ENCODE measurements around the gene PLEKHD1. TPM values are rescaled to one million over a fixed set of nuclear protein-coding genes. Genes with fewer than 3 reads are reported as not detected.
A peak's percentile ranks its signal among the peaks of the same experiment; 100 is the strongest.

The PLEKHD1 gene
- total and polyA plus RNA-seq, 2 of the 8 experiments (the other 6 are each of a cell fraction or from before 2014, with no cell fraction given), result 0.24 to 0.48 TPM

DNA sequence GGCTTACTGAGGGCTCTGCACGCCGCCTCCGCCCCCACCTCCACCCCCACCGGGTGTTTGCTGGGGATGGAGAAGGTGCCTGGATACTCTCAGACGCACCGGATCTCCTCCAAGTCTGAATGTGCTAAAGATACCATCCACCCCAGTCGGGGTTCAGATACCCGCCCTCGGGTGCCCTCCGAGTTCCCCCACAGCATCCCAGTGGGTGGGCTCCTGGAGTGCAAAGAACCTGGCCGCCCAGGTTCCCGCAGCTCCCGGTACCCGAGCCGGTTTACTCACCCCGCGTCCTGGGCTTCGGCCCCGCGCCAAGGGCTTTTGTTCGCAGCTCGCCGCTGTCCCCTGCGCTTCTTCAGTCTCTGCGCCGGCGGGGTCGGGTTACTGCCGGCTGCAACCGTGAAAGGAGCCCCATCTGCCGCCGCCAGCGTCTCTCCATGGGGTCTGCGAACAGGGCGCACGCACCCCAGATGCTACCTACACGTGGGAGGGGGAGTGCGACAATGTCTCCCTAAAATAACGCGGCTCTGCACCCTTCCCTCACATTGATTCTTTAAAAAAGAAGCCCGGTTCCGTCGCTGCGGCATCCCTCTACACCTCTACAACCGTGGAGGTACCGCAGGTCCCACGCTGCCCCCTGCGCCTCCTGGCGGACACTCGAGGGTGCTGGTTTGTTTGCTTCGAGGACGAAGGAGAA is 89.9 kb downstream of the PLEKHD1 start, which contains the start of gene CCDC177:
Gene CCDC177, minus strand, starts transcription at position 609 of the 691 bp plus-strand sequence. CDS start 1,249 bp downstream, outside the sequence.
- Histone ChIP-seq H3K4me3 (ENCODE audit: extremely low read depth in 1 of 4, insufficient read depth in 2 of 4, low read depth in 3 of 4, low read length in 4 of 4) (peak within 1 kb of the TSS; percentile 51 to 68 (median 62)), H3K4me1 (replicated peaks in 1 of 4; ENCODE audit: control insufficient read depth in 3 of 4, insufficient read depth in 4 of 4, low read length in 3 of 4) (peaks cover 0 to 9% (median 7%) of the 10 kb centered on the region in 4 experiments; a peak in 4 of 7 replicates), H2BK15ac (ENCODE audit: low read length) (0 out of 2 replicates have a peak within 1 kb of the TSS, but pooled peaks have one; percentile 95), H3K4me2 (ENCODE audit: insufficient read depth in 1 of 2, low read depth in 2 of 2, low read length in 2 of 2) (peak within 1 kb of the TSS; percentile 54 to 93), H3K18ac (ENCODE audit: extremely low read depth, low read length) (peak within 1 kb of the TSS; percentile 83), H3K79me2 (ENCODE audit: control insufficient read depth in 1 of 2, insufficient read depth in 2 of 2, low read length in 2 of 2) (no peaks in the 10 kb centered on the region), H3K23ac (ENCODE audit: insufficient read length) (no peak within 1 kb of the TSS), H3K4ac (replicated peaks; ENCODE audit: insufficient read length, low read depth, low read length) (no peak within 1 kb of the TSS), H3K9ac (replicated peaks in 1 of 4; ENCODE audit: extremely low read depth in 1 of 4, low read depth in 3 of 4, low read length in 3 of 4) (peak within 1 kb of the TSS in 3 of 4 experiments; percentile 19 to 60 (median 51); a peak in 5 of 7 replicates), H3K27me3 (replicated peaks in 1 of 4; ENCODE audit: control insufficient read depth in 3 of 4, extremely low read depth in 1 of 4, insufficient read depth in 3 of 4, low read length in 3 of 4) (peaks cover 24 to 48% (median 39%) of the 10 kb centered on the region in 4 experiments), H3K23me2 (ENCODE audit: low read depth, low read length) (peaks cover 10% of the 10 kb centered on the region; the same call in 1 of the 2 replicates), H4K5ac (ENCODE audit: insufficient read length, low read depth, low read length) (peak within 1 kb of the TSS; percentile 77), H2AFZ (ENCODE audit: low read length) (peak within 1 kb of the TSS; percentile 95; the same call in 1 of the 2 replicates), H2BK20ac (ENCODE audit: low read length) (no peak within 1 kb of the TSS), H3K27ac (ENCODE audit: low read depth, low read length) (no peak within 1 kb of the TSS), H2BK120ac (replicated peaks; ENCODE audit: low read depth, low read length) (peak within 1 kb of the TSS; percentile 81), H2BK5ac (ENCODE audit: low read depth, low read length) (no peak within 1 kb of the TSS), H3K14ac (ENCODE audit: insufficient read length) (no peak within 1 kb of the TSS), H3K36me3 (ENCODE audit: control insufficient read depth in 2 of 4, insufficient read depth in 4 of 4, low read length in 3 of 4) (peaks cover 0 to 26% (median 4%) of the 10 kb centered on the region in 4 experiments; a peak in 3 of 8 replicates), H4K8ac (ENCODE audit: extremely low read depth, insufficient read depth, low read length) (peak within 1 kb of the TSS; percentile 35; the same call in 1 of the 2 replicates), H3K79me1 (ENCODE audit: low read depth, low read length) (no peaks in the 10 kb centered on the region), H2AK5ac (ENCODE audit: low read depth, low read length) (no peak within 1 kb of the TSS), H4K91ac (replicated peaks; ENCODE audit: insufficient read length, low read length) (no peak within 1 kb of the TSS), H3K56ac (replicated peaks; ENCODE audit: insufficient read length, low read depth, low read length) (no peak within 1 kb of the TSS), H3K9me3 (ENCODE audit: insufficient read depth in 2 of 2, low read depth in 1 of 2, low read length in 1 of 2) (peaks cover 0 to 23% of the 10 kb centered on the region in 2 experiments; a peak in 2 of 4 replicates), H4K20me1 (replicated peaks in 1 of 2; ENCODE audit: control insufficient read depth in 1 of 2, insufficient read depth in 2 of 2, low read length in 2 of 2) (no peaks in the 10 kb centered on the region), H2BK12ac (ENCODE audit: low read depth, low read length) (no peak within 1 kb of the TSS)
- CTCF ChIA-PET (ENCODE audit: partially characterized antibody), result interaction anchor here (0.6 to 6.5 kb wide), 48 partner anchors 10 to 1498 kb away, joined by 3 to 96 read pairs (median 4); partner anchors contain the start of genes PLEKHD1 and SRSF5
- POLR2A ChIA-PET (ENCODE audit: partially characterized antibody), result interaction anchor here (0.6 to 2.7 kb wide), 6 partner anchors 19 to 175 kb away, joined by 3 to 8 read pairs (median 4); no protein-coding TSS in a partner anchor
- 3% methylated on average over 52 of the region's 52 CpGs; no CpG with 5 or more reads in 1 of the 2 experiments for WGBS, 2 experiments (ENCODE audit: extremely low coverage in 1 of 2, insufficient coverage in 1 of 2, insufficient read length in 1 of 2, insufficient replicate concordance in 2 of 2, low coverage in 1 of 2, low lambda C conversion rate in 2 of 2, missing lambda C conversion rate in 1 of 2)
- FAIRE-seq, result no peak
- DNase-seq (ENCODE audit: low read depth in 1 of 2, low spot score in 2 of 2), result peak in 1 of 2 experiments; percentile 85
- TF ChIP-seq PHF8 (conservative IDR thresholded peaks at IDR 0.05; ENCODE audit: low read depth, low read length) (peak; percentile 32; the same call in 1 of the 2 replicates), CBX8 (IDR thresholded peaks at IDR 0.05; ENCODE audit: borderline replicate concordance, low read depth, low read length) (no peak), KDM1A (IDR thresholded peaks at IDR 0.05; ENCODE audit: borderline replicate concordance, low read length) (peak; percentile 22; the same call in 1 of the 2 replicates), CTBP2 (IDR thresholded peaks at IDR 0.05; ENCODE audit: borderline replicate concordance, insufficient read depth, insufficient read length, low read length) (no peak), BACH1 (IDR thresholded peaks at IDR 0.05; ENCODE audit: low read length) (peak; percentile 58; the same call in 1 of the 2 replicates), RAD21 (IDR thresholded peaks at IDR 0.05 in 1 of 2, conservative IDR thresholded peaks at IDR 0.05 in 1 of 2; ENCODE audit: low read depth in 2 of 2, low read length in 2 of 2) (peak; percentile 62 to 67)
- TF ChIP-seq, protein P1, sequence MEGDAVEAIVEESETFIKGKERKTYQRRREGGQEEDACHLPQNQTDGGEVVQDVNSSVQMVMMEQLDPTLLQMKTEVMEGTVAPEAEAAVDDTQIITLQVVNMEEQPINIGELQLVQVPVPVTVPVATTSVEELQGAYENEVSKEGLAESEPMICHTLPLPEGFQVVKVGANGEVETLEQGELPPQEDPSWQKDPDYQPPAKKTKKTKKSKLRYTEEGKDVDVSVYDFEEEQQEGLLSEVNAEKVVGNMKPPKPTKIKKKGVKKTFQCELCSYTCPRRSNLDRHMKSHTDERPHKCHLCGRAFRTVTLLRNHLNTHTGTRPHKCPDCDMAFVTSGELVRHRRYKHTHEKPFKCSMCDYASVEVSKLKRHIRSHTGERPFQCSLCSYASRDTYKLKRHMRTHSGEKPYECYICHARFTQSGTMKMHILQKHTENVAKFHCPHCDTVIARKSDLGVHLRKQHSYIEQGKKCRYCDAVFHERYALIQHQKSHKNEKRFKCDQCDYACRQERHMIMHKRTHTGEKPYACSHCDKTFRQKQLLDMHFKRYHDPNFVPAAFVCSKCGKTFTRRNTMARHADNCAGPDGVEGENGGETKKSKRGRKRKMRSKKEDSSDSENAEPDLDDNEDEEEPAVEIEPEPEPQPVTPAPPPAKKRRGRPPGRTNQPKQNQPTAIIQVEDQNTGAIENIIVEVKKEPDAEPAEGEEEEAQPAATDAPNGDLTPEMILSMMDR (IDR thresholded peaks at IDR 0.05; ENCODE audit: control extremely low read depth in 1 of 3, insufficient read depth in 1 of 3, low read depth in 1 of 3, low read length in 3 of 3), result peak; percentile 77 to 87 (median 81)
